Neuron (in vitro differentiated cells): Measurements from ENCODE around the gene IPO13.

Source experiments
- H2AFZ ChIP-seq: one replicate; pipeline ENCODE4 v1.6.1; 2013; ENCODE audit warnings: low read depth, mild to moderate bottlenecking, inconsistent platforms, low read length, moderate library complexity
- H3K27me3 ChIP-seq: one replicate; pipeline ENCODE4 v1.6.1; 2013; ENCODE audit warnings: low read length; ENCODE audit not compliant: insufficient read depth
- H3K36me3 ChIP-seq: one replicate; pipeline ENCODE4 v1.6.1; 2013; ENCODE audit warnings: low read length; ENCODE audit not compliant: insufficient read depth
- H3K4me1 ChIP-seq: one replicate; pipeline ENCODE4 v1.6.1; 2013; ENCODE audit warnings: low read length; ENCODE audit not compliant: insufficient read depth
- H3K4me3 ChIP-seq: 2 replicates; pipeline ENCODE4 v1.5.1; 2013; ENCODE audit warnings: mild to moderate bottlenecking, low read length, moderate library complexity
- H3K9me3 ChIP-seq: one replicate; pipeline ENCODE4 v1.6.1; 2013; ENCODE audit warnings: low read length

Gene IPO13, protein sequence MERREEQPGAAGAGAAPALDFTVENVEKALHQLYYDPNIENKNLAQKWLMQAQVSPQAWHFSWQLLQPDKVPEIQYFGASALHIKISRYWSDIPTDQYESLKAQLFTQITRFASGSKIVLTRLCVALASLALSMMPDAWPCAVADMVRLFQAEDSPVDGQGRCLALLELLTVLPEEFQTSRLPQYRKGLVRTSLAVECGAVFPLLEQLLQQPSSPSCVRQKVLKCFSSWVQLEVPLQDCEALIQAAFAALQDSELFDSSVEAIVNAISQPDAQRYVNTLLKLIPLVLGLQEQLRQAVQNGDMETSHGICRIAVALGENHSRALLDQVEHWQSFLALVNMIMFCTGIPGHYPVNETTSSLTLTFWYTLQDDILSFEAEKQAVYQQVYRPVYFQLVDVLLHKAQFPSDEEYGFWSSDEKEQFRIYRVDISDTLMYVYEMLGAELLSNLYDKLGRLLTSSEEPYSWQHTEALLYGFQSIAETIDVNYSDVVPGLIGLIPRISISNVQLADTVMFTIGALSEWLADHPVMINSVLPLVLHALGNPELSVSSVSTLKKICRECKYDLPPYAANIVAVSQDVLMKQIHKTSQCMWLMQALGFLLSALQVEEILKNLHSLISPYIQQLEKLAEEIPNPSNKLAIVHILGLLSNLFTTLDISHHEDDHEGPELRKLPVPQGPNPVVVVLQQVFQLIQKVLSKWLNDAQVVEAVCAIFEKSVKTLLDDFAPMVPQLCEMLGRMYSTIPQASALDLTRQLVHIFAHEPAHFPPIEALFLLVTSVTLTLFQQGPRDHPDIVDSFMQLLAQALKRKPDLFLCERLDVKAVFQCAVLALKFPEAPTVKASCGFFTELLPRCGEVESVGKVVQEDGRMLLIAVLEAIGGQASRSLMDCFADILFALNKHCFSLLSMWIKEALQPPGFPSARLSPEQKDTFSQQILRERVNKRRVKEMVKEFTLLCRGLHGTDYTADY

GRCh38 chr1:43946236-43947060 lies at the start of gene IPO13:
TSS of gene IPO13 (plus strand) at chr1:43946950. CDS start at chr1:43947601, 651 bp downstream.
- Histone ChIP-seq H3K4me1 (peaks cover 19% of the 10 kb centered on the region), H3K36me3 (peaks cover 10% of the 10 kb centered on the region), H3K9me3 (no peaks in the 10 kb centered on the region), H3K27me3 (no peaks in the 10 kb centered on the region), H2AFZ (peak within 1 kb of the TSS; percentile 36), H3K4me3 (peak within 1 kb of the TSS; percentile 71)

DNA sequence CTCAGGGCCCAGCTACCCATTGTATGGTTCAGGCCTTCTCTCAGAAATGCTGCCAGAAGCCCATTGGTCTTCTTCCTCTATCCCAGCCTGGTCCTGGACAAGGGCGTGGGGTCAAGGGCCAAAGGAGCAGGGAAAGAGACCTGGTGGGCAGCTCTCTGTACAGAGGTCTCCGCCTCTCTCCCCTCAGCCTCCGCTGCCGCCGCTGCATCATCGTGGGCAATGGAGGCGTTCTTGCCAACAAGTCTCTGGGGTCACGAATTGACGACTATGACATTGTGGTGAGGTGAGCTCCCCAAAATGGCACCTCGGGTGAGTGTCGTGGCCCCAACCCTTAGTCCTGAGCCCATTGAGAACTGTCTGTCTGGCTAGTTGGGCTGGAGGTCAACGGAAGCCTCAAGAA lies 47.8 kb upstream of the IPO13 start:
- Histone ChIP-seq H2AFZ (no peak overlapping the region), H3K36me3 (peaks cover 30% of the 10 kb centered on the region), H3K27me3 (no peaks in the 10 kb centered on the region)

DNA sequence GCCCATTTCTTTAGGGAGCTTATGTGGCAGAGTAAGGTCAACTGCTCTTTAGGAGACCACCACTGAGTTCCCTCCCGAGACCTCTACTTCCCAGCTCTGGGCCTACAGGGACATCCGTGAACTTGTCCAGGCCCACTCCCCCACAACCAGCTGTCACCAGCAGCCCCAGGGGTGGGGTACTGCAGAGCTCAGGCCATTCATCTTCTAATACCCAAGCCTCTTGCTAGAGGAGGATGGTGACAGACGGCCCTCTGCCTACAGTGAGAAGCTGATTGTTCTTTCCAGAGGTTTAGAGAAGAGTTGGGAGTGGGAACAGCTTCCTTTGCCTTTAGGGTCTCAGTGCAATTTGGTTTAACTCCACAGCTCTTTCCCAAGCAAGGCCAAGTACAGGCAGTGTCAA lies 46.4 kb upstream of the IPO13 start:
- H3K4me3 ChIP-seq, result no peak overlapping the region
- peaks cover 18% of the 10 kb centered on the region for H3K36me3 ChIP-seq
- no peaks in the 10 kb centered on the region for H3K9me3 ChIP-seq
- no peak overlapping the region for H2AFZ ChIP-seq
- no peaks in the 10 kb centered on the region for H3K4me1 ChIP-seq
- H3K27me3 ChIP-seq, result no peaks in the 10 kb centered on the region

More for the DNA sequence above, 47.8 kb upstream of the IPO13 start:
- Histone ChIP-seq H3K4me3 (no peak overlapping the region), H3K4me1 (no peaks in the 10 kb centered on the region), H3K9me3 (no peaks in the 10 kb centered on the region)

GRCh38 chr1:43901196-43901961 lies 45.4 kb upstream of the IPO13 start:
- Histone ChIP-seq H2AFZ (no peak overlapping the region), H3K4me1 (no peaks in the 10 kb centered on the region), H3K9me3 (no peaks in the 10 kb centered on the region), H3K36me3 (peaks cover 17% of the 10 kb centered on the region), H3K27me3 (no peaks in the 10 kb centered on the region), H3K4me3 (no peak overlapping the region)

- Histone ChIP-seq H3K4me1 (no peaks in the 10 kb centered on the region), H3K36me3 (peaks cover 17% of the 10 kb centered on the region), H3K27me3 (no peaks in the 10 kb centered on the region), H3K4me3 (no peak overlapping the region), H2AFZ (no peak overlapping the region), H3K9me3 (no peaks in the 10 kb centered on the region)
Observed at GRCh38 chr1:43902058-43902831, 44.5 kb upstream of the IPO13 start.

GRCh38 chr1:43904660-43905551 lies 41.8 kb upstream of the IPO13 start:
- Histone ChIP-seq H2AFZ (no peak overlapping the region), H3K9me3 (no peaks in the 10 kb centered on the region), H3K4me3 (no peak overlapping the region), H3K4me1 (no peaks in the 10 kb centered on the region), H3K36me3 (peaks cover 3% of the 10 kb centered on the region), H3K27me3 (no peaks in the 10 kb centered on the region)

GRCh38 chr1:43908226-43908625 lies 38.5 kb upstream of the IPO13 start:
- Histone ChIP-seq H3K36me3 (no peaks in the 10 kb centered on the region), H2AFZ (no peak overlapping the region), H3K9me3 (no peaks in the 10 kb centered on the region), H3K27me3 (no peaks in the 10 kb centered on the region), H3K4me1 (no peaks in the 10 kb centered on the region), H3K4me3 (no peak overlapping the region)

DNA sequence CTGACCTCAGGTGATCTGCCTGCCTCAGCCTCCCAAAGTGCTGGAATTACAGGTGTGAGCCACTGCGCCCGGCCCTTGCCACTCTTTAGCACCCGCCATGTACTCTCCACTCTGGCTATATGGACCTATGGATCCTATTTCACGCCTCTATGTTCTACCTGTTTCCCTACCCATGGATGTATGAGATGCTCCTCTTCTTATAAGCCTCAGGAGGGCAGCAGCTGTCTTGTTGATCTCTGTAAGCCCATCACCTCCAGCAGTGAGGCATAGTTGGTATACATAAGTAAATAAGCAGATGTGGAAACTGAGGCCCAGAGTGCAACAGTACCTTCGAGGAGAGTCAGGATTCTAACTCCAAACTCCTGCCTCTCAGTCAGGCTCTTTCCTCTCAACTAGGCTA lies 37.9 kb upstream of the IPO13 start:
- H3K27me3 ChIP-seq, result no peaks in the 10 kb centered on the region
- no peaks in the 10 kb centered on the region for H3K9me3 ChIP-seq
- no peaks in the 10 kb centered on the region for H3K4me1 ChIP-seq
- no peak overlapping the region for H3K4me3 ChIP-seq
- no peak overlapping the region for H2AFZ ChIP-seq
- H3K36me3 ChIP-seq, result no peaks in the 10 kb centered on the region

DNA sequence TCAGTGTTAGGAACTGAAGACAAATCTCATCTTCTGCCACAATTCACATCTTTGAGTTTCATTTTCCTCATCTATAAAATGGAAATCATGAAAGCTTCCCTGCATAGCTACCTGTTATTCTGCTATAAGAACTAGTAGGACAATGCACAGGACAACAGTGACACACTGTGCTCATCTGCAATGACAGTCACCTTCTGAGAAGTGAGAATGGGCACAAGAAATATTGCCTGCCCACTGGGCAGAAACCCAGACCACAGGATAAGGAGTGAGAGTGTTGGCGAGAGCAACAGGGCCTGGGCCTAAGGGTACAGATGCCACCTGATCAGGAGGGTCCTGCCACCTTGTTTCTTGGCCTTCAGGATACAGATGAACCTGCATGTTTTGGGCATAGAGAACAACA lies 36.4 kb upstream of the IPO13 start:
- H3K4me3 ChIP-seq, result no peak overlapping the region
- H3K27me3 ChIP-seq, result no peaks in the 10 kb centered on the region
- no peaks in the 10 kb centered on the region for H3K36me3 ChIP-seq
- H3K4me1 ChIP-seq, result no peaks in the 10 kb centered on the region
- no peak overlapping the region for H2AFZ ChIP-seq
- H3K9me3 ChIP-seq, result no peaks in the 10 kb centered on the region

- H2AFZ ChIP-seq, result no peak overlapping the region
- no peaks in the 10 kb centered on the region for H3K36me3 ChIP-seq
- H3K4me1 ChIP-seq, result no peaks in the 10 kb centered on the region
- no peak overlapping the region for H3K4me3 ChIP-seq
- no peaks in the 10 kb centered on the region for H3K27me3 ChIP-seq
- H3K9me3 ChIP-seq, result no peaks in the 10 kb centered on the region
Observed at GRCh38 chr1:43912607-43913006, 34.1 kb upstream of the IPO13 start.

GRCh38 chr1:43913051-43913501 lies 33.7 kb upstream of the IPO13 start:
- Histone ChIP-seq H2AFZ (no peak overlapping the region), H3K4me3 (no peak overlapping the region), H3K9me3 (no peaks in the 10 kb centered on the region), H3K4me1 (no peaks in the 10 kb centered on the region), H3K27me3 (no peaks in the 10 kb centered on the region), H3K36me3 (no peaks in the 10 kb centered on the region)
